Thyroid gland (tissue), 4 donors: ENCODE data around the gene PDIA6.

Source experiments
- CTCF ChIP-seq, 6 experiments: fragments of 200-600 bp in 3 of 6; fragments of 450-650 bp in 3 of 6; sonication (generic) in 3 of 6; IDR thresholded peaks; one replicate each; pipeline ENCODE4 v1.5.1; 2016 to 2019; ENCODE audit warnings: antibody characterized with exemption in 6 of 6, mild to moderate bottlenecking in 2 of 6, inconsistent platforms in 1 of 6, moderate library complexity in 1 of 6
- POLR2A ChIP-seq, 2 donors: fragments of 450-650 bp; IDR thresholded peaks; one replicate each; pipeline ENCODE4 v1.6.1; 2017; ENCODE audit warnings: antibody characterized with exemption in 2 of 2, mild to moderate bottlenecking in 2 of 2, moderate library complexity in 1 of 2

GRCh38 chr2:10774394-10774793, 38.2 kb downstream of the PDIA6 start:
- TF ChIP-seq CTCF (IDR thresholded peaks at IDR 0.05): no peak
- TF ChIP-seq POLR2A (IDR thresholded peaks at IDR 0.05): no peak
